ENCODE data around the gene TXLNB. TPM values are rescaled to one million over a fixed set of nuclear protein-coding genes. Genes with fewer than 3 reads are reported as not detected.

TXLNB gene
- total RNA-seq, 1 donor from 2014 or later: 2.4 TPM

DNA sequence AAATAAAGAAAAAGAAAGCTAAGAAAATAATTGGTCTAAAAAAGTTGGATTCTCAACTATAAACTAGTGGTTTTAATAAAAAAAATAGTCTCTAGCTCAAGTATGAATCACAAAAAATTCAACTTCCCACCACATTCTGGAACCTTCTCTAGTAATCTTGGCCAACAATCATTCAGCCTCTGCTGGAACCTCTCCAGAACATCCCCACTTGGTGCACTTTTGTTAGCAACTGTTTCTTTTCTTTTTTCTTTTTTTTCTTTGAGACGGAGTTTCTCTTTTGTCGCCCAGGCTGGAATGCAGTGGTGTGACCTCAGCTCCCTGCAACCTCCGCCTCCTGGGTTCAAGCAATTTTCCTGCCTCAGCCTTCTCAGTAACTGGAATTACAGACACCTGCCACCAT lies 35.7 kb downstream of the TXLNB start:
- Mint-ChIP-seq H3K4me3 (no peak overlapping the region), H3K27me3 (no peaks in the 10 kb centered on the region), H3K4me1 (peaks cover 5% of the 10 kb centered on the region), H3K36me3 (ENCODE audit: low read depth) (peaks cover 36% of the 10 kb centered on the region), H3K27ac (no peak overlapping the region), H3K9me3 (no peaks in the 10 kb centered on the region)
- intact Hi-C loops (cut with micrococcal nuclease): no loop called here
- no peak for DNase-seq
- POLR2A ChIA-PET: interaction anchor here (1.3 kb wide), 1 partner anchor 119 kb away, joined by 7 read pairs; the partner anchor contains the start of gene CITED2
- CTCF ChIA-PET: interaction anchor here (1.0 kb wide), 1 partner anchor 26 kb away, joined by 3 read pairs; no protein-coding TSS in a partner anchor
- no peak for ATAC-seq (ENCODE audit: low read depth)
- TF ChIP-seq, protein P1, sequence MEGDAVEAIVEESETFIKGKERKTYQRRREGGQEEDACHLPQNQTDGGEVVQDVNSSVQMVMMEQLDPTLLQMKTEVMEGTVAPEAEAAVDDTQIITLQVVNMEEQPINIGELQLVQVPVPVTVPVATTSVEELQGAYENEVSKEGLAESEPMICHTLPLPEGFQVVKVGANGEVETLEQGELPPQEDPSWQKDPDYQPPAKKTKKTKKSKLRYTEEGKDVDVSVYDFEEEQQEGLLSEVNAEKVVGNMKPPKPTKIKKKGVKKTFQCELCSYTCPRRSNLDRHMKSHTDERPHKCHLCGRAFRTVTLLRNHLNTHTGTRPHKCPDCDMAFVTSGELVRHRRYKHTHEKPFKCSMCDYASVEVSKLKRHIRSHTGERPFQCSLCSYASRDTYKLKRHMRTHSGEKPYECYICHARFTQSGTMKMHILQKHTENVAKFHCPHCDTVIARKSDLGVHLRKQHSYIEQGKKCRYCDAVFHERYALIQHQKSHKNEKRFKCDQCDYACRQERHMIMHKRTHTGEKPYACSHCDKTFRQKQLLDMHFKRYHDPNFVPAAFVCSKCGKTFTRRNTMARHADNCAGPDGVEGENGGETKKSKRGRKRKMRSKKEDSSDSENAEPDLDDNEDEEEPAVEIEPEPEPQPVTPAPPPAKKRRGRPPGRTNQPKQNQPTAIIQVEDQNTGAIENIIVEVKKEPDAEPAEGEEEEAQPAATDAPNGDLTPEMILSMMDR (IDR thresholded peaks at IDR 0.05): no peak

DNA sequence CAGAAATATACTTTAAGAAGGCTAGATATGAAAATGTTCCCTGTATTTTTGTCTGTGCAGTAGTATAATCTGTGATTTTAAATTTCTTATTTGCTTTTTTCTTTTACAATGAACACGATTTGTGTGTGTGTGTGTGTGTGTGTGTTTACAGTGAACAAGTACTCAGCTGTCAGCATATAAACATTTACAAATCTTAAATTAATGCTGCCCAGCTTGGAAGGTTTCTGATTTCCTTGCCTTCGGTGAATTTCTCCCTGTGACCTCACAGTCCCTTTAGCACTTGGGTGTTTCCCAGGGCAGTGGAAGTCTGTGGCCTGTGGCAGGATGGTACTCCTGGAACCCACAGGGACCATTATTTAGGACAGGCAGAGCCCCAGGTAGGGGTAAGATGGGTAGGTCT lies 37.6 kb downstream of the TXLNB start:
- intact Hi-C loops (cut with micrococcal nuclease): loop anchor here (5.0 kb wide), 1 partner anchor 93 kb away; no protein-coding TSS in a partner anchor
- Mint-ChIP-seq H3K27me3 (no peaks in the 10 kb centered on the region), H3K36me3 (ENCODE audit: low read depth) (peaks cover 23% of the 10 kb centered on the region), H3K4me3 (no peak overlapping the region), H3K9me3 (no peaks in the 10 kb centered on the region), H3K27ac (no peak overlapping the region), H3K4me1 (peaks cover 12% of the 10 kb centered on the region)
- CTCF ChIA-PET: no interaction called here
- ATAC-seq (ENCODE audit: low read depth) (no peak), DNase-seq (no peak)
- POLR2A ChIA-PET: no interaction called here
- TF ChIP-seq, protein P1 (IDR thresholded peaks at IDR 0.05): no peak

DNA sequence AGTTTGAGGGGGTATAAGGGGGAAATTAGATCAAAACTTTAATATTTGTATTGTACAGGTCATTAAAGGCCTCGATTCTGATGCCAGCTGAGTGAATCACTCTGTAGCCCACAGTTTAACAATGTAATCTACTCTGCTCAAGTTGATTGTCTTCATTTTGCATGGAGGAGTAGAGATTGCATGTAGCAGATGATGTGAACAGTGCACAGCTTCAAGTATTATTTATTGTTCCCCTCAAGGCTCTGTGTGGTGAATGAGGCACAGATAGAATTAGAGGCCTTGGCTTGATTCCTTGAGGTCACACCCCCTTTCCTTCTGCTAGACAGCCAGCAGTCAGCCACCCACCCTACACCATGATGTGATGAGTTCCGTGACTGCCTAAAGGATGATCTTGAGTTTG lies 38.1 kb downstream of the TXLNB start:
- Mint-ChIP-seq H3K4me3 (no peak overlapping the region), H3K27ac (no peak overlapping the region), H3K9me3 (no peaks in the 10 kb centered on the region), H3K4me1 (peaks cover 12% of the 10 kb centered on the region), H3K36me3 (ENCODE audit: low read depth) (peaks cover 18% of the 10 kb centered on the region), H3K27me3 (no peaks in the 10 kb centered on the region)
- POLR2A ChIA-PET: no interaction called here
- CTCF ChIA-PET: no interaction called here
- DNase-seq: no peak
- TF ChIP-seq, protein P1 (IDR thresholded peaks at IDR 0.05): no peak
- no peak for ATAC-seq (ENCODE audit: low read depth)
- intact Hi-C loops (cut with micrococcal nuclease): loop anchor here (5.0 kb wide), 1 partner anchor 94 kb away; no protein-coding TSS in a partner anchor

DNA sequence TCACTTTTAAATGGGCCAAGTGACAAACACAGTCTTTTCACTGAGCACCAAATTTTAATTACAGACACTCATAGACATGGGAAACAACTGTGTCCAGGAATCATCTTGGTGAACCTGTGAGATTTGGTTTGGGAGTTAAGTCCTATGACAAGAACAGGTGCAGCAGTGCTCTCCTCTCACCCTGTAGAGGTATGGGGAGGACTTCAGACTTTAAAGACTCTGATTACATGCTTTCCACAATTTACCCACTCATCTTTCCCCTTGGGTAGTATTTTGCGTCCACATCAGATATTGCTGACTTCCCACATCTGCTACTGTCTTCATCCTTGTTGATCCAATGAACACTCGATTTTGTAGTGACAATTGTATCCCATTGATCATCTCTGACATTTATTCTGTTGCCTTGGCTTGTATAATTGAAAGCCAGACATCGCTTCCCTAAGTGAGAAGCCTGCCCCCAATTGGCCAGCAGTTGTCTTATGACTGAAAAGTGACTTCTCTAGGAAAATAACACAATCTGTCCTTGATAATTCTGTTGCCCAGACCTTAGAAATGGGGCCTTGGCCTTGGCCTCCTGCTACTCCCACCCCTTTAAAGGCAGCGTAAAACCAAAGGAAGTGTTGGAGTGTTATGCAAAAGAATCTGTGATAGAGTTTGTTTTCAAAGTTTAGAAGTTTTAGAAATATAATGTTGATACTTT lies 40.0 kb downstream of the TXLNB start:
- POLR2A ChIA-PET: no interaction called here
- Mint-ChIP-seq H3K27me3 (no peaks in the 10 kb centered on the region), H3K36me3 (ENCODE audit: low read depth) (peaks cover 21% of the 10 kb centered on the region), H3K4me3 (no peak overlapping the region), H3K4me1 (peaks cover 12% of the 10 kb centered on the region), H3K27ac (no peak overlapping the region), H3K9me3 (no peaks in the 10 kb centered on the region)
- ATAC-seq (ENCODE audit: low read depth) (no peak), DNase-seq (no peak)
- intact Hi-C loops (cut with micrococcal nuclease): loop anchor here (2.0 to 5.0 kb wide), 3 partner anchors 19 to 95 kb away; no protein-coding TSS in a partner anchor
- TF ChIP-seq, protein P1 (IDR thresholded peaks at IDR 0.05): no peak
- CTCF ChIA-PET: interaction anchor here (1.3 kb wide), 1 partner anchor 113 kb away, joined by 6 read pairs; no protein-coding TSS in a partner anchor

DNA sequence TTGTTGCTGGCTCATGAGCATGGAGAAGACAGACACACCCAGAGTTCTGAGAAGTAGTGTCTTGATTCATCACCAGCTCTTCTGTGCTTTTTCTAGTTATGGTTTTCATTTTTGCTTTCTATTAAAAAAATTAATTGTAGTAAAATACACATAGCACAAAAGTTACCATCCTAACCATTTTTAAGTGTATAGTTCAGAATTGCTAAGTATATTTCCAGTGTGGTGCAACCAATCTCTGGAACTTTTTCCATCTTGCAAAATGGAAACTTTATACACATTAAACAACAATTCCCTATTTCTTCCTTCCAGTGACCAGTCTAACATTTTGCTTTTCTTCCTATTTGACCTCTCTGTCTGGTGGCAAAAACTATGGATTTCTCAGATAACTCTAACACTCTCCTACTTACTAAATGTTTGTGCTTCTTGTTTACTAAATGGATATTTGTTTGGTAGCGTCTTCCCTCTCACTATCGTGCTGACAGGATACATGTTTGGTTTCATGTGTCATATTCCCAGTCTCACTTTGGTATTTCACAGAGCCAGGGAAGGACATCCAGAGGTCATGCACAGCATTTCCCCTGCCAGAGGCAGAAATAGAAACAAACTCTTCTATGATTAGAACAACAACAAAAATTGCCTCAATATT lies 40.6 kb downstream of the TXLNB start:
- peaks cover 12% of the 10 kb centered on the region for H3K4me1 Mint-ChIP-seq
- ATAC-seq (ENCODE audit: low read depth): no peak

More for the DNA sequence above, 40.6 kb downstream of the TXLNB start:
- H3K27ac Mint-ChIP-seq: no peak overlapping the region
- POLR2A ChIA-PET: interaction anchor here (0.6 to 1.6 kb wide), 3 partner anchors 19 to 123 kb away, joined by 3 to 4 read pairs (median 4); partner anchors contain the start of gene CITED2
- CTCF ChIA-PET: interaction anchor here (0.6 to 2.3 kb wide), 12 partner anchors 12 to 659 kb away, joined by 3 to 22 read pairs (median 6); partner anchors contain the start of gene TXLNB
- TF ChIP-seq, protein P1 (IDR thresholded peaks at IDR 0.05): no peak
- no peaks in the 10 kb centered on the region for H3K9me3 Mint-ChIP-seq
- no peaks in the 10 kb centered on the region for H3K27me3 Mint-ChIP-seq
- intact Hi-C loops (cut with micrococcal nuclease): loop anchor here (2.0 to 5.0 kb wide), 3 partner anchors 20 to 96 kb away; no protein-coding TSS in a partner anchor
- H3K36me3 Mint-ChIP-seq (ENCODE audit: low read depth): peaks cover 21% of the 10 kb centered on the region
- H3K4me3 Mint-ChIP-seq: no peak overlapping the region
- no peak for DNase-seq

Measured in activated B cell treated with CpG ODN at 0.5 μM for 24 hours (primary cell).